Osteoblast (primary cell): Measurements from ENCODE around the gene MRPS15. TPM values are rescaled to one million over a fixed set of nuclear protein-coding genes. Genes with fewer than 3 reads are reported as not detected.

Source experiments
- DNase-seq: peaks from one replicate; pipeline ENCODE4 v3.0.0; 2011; ENCODE audit warnings: low spot score, mixed read lengths; ENCODE audit not compliant: insufficient read length; ENCODE audit errors: missing footprints
- H2AFZ ChIP-seq: 2 replicates; pipeline ENCODE4 v1.6.0; 2011; ENCODE audit warnings: mild to moderate bottlenecking, low read length
- H3K27ac ChIP-seq: 2 replicates; pipeline ENCODE4 v1.5.1; 2011; ENCODE audit warnings: mild to moderate bottlenecking, low read depth, low read length, moderate library complexity
- H3K27me3 ChIP-seq: 2 replicates; pipeline ENCODE4 v1.6.0; 2012; ENCODE audit warnings: mild to moderate bottlenecking, control low read depth, inconsistent platforms, low read length, moderate library complexity; ENCODE audit not compliant: insufficient read depth
- H3K36me3 ChIP-seq: 2 replicates; pipeline ENCODE4 v1.5.1; 2011; ENCODE audit warnings: mild to moderate bottlenecking, low read length, control low read depth, moderate library complexity; ENCODE audit not compliant: insufficient read depth
- H3K4me1 ChIP-seq: 2 replicates; pipeline ENCODE4 v1.5.1; 2011; ENCODE audit warnings: mild to moderate bottlenecking, low read length, control low read depth, moderate library complexity; ENCODE audit not compliant: insufficient read depth
- H3K4me2 ChIP-seq: 2 replicates; pipeline ENCODE4 v1.6.0; 2011; ENCODE audit warnings: mild to moderate bottlenecking, low read length; ENCODE audit not compliant: insufficient read depth
- H3K4me3 ChIP-seq: fragments of 200-600 bp; sonication (generic); 3 replicates; pipeline ENCODE4 v1.5.1; 2012; ENCODE audit warnings: mild to moderate bottlenecking, low read length, inconsistent platforms; ENCODE audit not compliant: insufficient read depth
- H3K79me2 ChIP-seq: 2 replicates; pipeline ENCODE4 v1.6.0; 2012; ENCODE audit warnings: mild to moderate bottlenecking, low read length, control low read depth, inconsistent platforms; ENCODE audit not compliant: insufficient read depth
- H3K9me3 ChIP-seq: 2 replicates; pipeline ENCODE4 v1.5.1; 2011; ENCODE audit warnings: low read depth, low read length, control low read depth
- H4K20me1 ChIP-seq: 2 replicates; pipeline ENCODE4 v1.6.0; 2012; ENCODE audit warnings: mild to moderate bottlenecking, low read length, control low read depth; ENCODE audit not compliant: insufficient read depth
- total RNA-seq: library from RNA; depleted of rRNA; stranded (reverse); fragments of >200 nt; gene quantifications from 2 replicates; pipeline ENCODE4 v1.2.3, GENCODE V29; 2012
- TF ChIP-seq, protein P1 (sequence below): IDR thresholded peaks from 2 replicates; pipeline ENCODE4 v1.5.1; 2011; ENCODE audit warnings: mild to moderate bottlenecking, low read depth, low read length, moderate library complexity; ENCODE audit errors: extremely low read depth

The MRPS15 gene
- total RNA-seq, 1 donor = 77.1 TPM

DNA sequence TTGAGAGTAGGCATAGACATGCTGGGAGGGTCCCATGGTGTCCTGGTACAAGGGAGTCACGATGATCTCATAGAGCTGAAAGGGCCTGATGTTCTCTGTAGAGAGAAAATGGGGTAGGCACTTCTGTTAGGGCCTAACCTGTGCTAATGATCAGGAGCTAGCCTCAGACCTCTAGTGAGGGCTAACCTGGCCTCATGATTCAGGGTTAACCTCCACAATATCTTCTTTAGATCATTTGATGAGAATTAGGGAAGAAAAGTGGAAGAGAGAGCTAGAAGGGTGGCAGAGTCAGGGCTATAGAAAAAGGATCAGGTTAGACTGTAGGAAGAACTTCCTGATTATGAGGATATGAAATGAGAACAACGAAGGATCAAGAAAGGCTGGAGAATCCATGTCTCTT is 5.0 kb upstream of the MRPS15 start:
- no peak overlapping the region for H3K4me2 ChIP-seq
- TF ChIP-seq, protein P1, sequence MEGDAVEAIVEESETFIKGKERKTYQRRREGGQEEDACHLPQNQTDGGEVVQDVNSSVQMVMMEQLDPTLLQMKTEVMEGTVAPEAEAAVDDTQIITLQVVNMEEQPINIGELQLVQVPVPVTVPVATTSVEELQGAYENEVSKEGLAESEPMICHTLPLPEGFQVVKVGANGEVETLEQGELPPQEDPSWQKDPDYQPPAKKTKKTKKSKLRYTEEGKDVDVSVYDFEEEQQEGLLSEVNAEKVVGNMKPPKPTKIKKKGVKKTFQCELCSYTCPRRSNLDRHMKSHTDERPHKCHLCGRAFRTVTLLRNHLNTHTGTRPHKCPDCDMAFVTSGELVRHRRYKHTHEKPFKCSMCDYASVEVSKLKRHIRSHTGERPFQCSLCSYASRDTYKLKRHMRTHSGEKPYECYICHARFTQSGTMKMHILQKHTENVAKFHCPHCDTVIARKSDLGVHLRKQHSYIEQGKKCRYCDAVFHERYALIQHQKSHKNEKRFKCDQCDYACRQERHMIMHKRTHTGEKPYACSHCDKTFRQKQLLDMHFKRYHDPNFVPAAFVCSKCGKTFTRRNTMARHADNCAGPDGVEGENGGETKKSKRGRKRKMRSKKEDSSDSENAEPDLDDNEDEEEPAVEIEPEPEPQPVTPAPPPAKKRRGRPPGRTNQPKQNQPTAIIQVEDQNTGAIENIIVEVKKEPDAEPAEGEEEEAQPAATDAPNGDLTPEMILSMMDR = no peak
- H3K79me2 ChIP-seq = no peaks in the 10 kb centered on the region
- no peaks in the 10 kb centered on the region for H3K9me3 ChIP-seq
- DNase-seq = peak; percentile 71
- no peak overlapping the region for H3K27ac ChIP-seq
- no peaks in the 10 kb centered on the region for H3K36me3 ChIP-seq
- H4K20me1 ChIP-seq = no peaks in the 10 kb centered on the region
- peaks cover 6% of the 10 kb centered on the region for H3K4me1 ChIP-seq
- no peaks in the 10 kb centered on the region for H3K27me3 ChIP-seq
- no peak overlapping the region for H3K4me3 ChIP-seq
- H2AFZ ChIP-seq = no peak overlapping the region

- H4K20me1 ChIP-seq = no peaks in the 10 kb centered on the region
- H3K27me3 ChIP-seq = no peaks in the 10 kb centered on the region
- no peaks in the 10 kb centered on the region for H3K9me3 ChIP-seq
- H3K27ac ChIP-seq = no peak overlapping the region
- H3K4me2 ChIP-seq = no peak overlapping the region
- DNase-seq = peak; percentile 64
- H3K4me1 ChIP-seq = peaks cover 13% of the 10 kb centered on the region
- H3K79me2 ChIP-seq = peaks cover 9% of the 10 kb centered on the region
- H3K4me3 ChIP-seq = no peak overlapping the region
- TF ChIP-seq, protein P1 = no peak
- no peak overlapping the region for H2AFZ ChIP-seq
- H3K36me3 ChIP-seq = no peaks in the 10 kb centered on the region
These were observed 3.7 kb upstream of the MRPS15 start for GRCh38 chr1:36467700-36468455.

- H3K27me3 ChIP-seq = no peaks in the 10 kb centered on the region
These were observed 2.8 kb upstream of the MRPS15 start for GRCh38 chr1:36467027-36467410.

More at GRCh38 chr1:36467027-36467410, 2.8 kb upstream of the MRPS15 start:
- no peak overlapping the region for H3K4me2 ChIP-seq
- H3K79me2 ChIP-seq = peaks cover 14% of the 10 kb centered on the region
- peaks cover 13% of the 10 kb centered on the region for H3K4me1 ChIP-seq
- H2AFZ ChIP-seq = no peak overlapping the region
- no peaks in the 10 kb centered on the region for H4K20me1 ChIP-seq
- TF ChIP-seq, protein P1 = no peak
- no peaks in the 10 kb centered on the region for H3K9me3 ChIP-seq
- no peak overlapping the region for H3K27ac ChIP-seq
- H3K4me3 ChIP-seq = no peak overlapping the region
- DNase-seq = peak; percentile 78
- H3K36me3 ChIP-seq = peaks cover 4% of the 10 kb centered on the region
